HG02571 (cell line): Measurements from ENCODE around the gene WRAP73.

ENCODE experiments used
- ATAC-seq: cut with Tn5 transposase; IDR thresholded peaks from one replicate; pipeline ENCODE4 v1.9.1; 2021; ENCODE audit warnings: mild to moderate bottlenecking, moderate library complexity; ENCODE audit not compliant: unreplicated experiment

Gene WRAP73

GRCh38 chr1:3649342-3650247, at the start of gene WRAP73:
WRAP73 (minus strand) TSS chr1:3650103; CDS start chr1:3649999, 104 bp downstream.
- peak; percentile 58 for ATAC-seq

- ATAC-seq: no peak
Observed at GRCh38 chr1:3699596-3699995, 49.7 kb upstream of the WRAP73 start.

- ATAC-seq: no peak
Observed at GRCh38 chr1:3698660-3699408, 48.9 kb upstream of the WRAP73 start.

GRCh38 chr1:3697810-3698209, 47.9 kb upstream of the WRAP73 start:
- no peak for ATAC-seq

GRCh38 chr1:3697104-3697503, 47.2 kb upstream of the WRAP73 start:
- ATAC-seq: no peak

GRCh38 chr1:3696689-3697088, 46.8 kb upstream of the WRAP73 start:
- no peak for ATAC-seq

- no peak for ATAC-seq
Observed at GRCh38 chr1:3695326-3696217, 45.7 kb upstream of the WRAP73 start.

GRCh38 chr1:3693321-3693720, 43.4 kb upstream of the WRAP73 start:
- ATAC-seq: no peak

GRCh38 chr1:3692598-3692997, 42.7 kb upstream of the WRAP73 start:
- ATAC-seq: no peak

- no peak for ATAC-seq
Observed at GRCh38 chr1:3691421-3692204, 41.7 kb upstream of the WRAP73 start.

- ATAC-seq: no peak
Observed at GRCh38 chr1:3690282-3691065, 40.6 kb upstream of the WRAP73 start.

- no peak for ATAC-seq
Observed at GRCh38 chr1:3689138-3689750, 39.3 kb upstream of the WRAP73 start.

GRCh38 chr1:3688356-3689137, 38.6 kb upstream of the WRAP73 start:
- no peak for ATAC-seq

- ATAC-seq: no peak
Observed at GRCh38 chr1:3687504-3687903, 37.6 kb upstream of the WRAP73 start.

- ATAC-seq: no peak
Observed at GRCh38 chr1:3685906-3686305, 36.0 kb upstream of the WRAP73 start.

- ATAC-seq: no peak
Observed at GRCh38 chr1:3685222-3685621, 35.3 kb upstream of the WRAP73 start.

- ATAC-seq: no peak
Observed at GRCh38 chr1:3683992-3684391, 34.1 kb upstream of the WRAP73 start.

GRCh38 chr1:3683197-3683596, 33.3 kb upstream of the WRAP73 start:
- ATAC-seq: no peak
